OCI-LY3 (cell line): Measurements from ENCODE around the gene WDR26.
"Not testable (repeated sequence)": the region's sequence is repeated elsewhere in the genome, so short reads cannot be mapped to it uniquely, and the experiment has no call there.

ENCODE experiments used
- H2AFZ ChIP-seq: fragments of 200-600, 300-600 bp; shearing (Covaris generic); 2 replicates; pipeline ENCODE4 v1.6.0; 2014; ENCODE audit warnings: antibody characterized with exemption, low read depth, low read length
- H3K27ac ChIP-seq: fragments of 200-600, 300-600 bp; sonication (generic); 2 replicates; pipeline ENCODE4 v1.5.1; 2014; ENCODE audit warnings: mild to moderate bottlenecking, low read length, moderate library complexity, mixed read lengths
- H3K27me3 ChIP-seq: fragments of 200-600, 300-600 bp; sonication (generic); 2 replicates; pipeline ENCODE4 v1.6.1; 2014; ENCODE audit warnings: low read depth, low read length, mixed read lengths
- H3K36me3 ChIP-seq: fragments of 200-600, 300-600 bp; sonication (generic); replicated peaks from 2 replicates; pipeline ENCODE3; 2014; ENCODE audit warnings: low read depth, low read length, mixed read lengths
- H3K4me1 ChIP-seq: fragments of 300-600, 200-600 bp; sonication (generic); 2 replicates; pipeline ENCODE4 v1.6.1; 2014; ENCODE audit warnings: low read length, mixed read lengths
- H3K4me2 ChIP-seq: fragments of 200-600, 300-600 bp; sonication (generic); 2 replicates; pipeline ENCODE4 v1.6.1; 2014; ENCODE audit warnings: low read length, mixed read lengths
- H3K4me3 ChIP-seq: fragments of 300-600, 200-600 bp; sonication (generic); 2 replicates; pipeline ENCODE4 v1.5.1; 2014; ENCODE audit warnings: antibody characterized with exemption, mild to moderate bottlenecking, low read length, moderate library complexity
- H3K79me2 ChIP-seq: fragments of 300-600, 200-600 bp; shearing (Covaris generic); 2 replicates; pipeline ENCODE4 v1.6.1; 2014; ENCODE audit warnings: mild to moderate bottlenecking, low read length, mixed read lengths
- H3K9ac ChIP-seq: fragments of 300-600, 200-600 bp; shearing (Covaris generic); 2 replicates; pipeline ENCODE4 v1.6.0; 2014; ENCODE audit warnings: mild to moderate bottlenecking, low read length, moderate library complexity
- H3K9me3 ChIP-seq: fragments of 200-600, 300-600 bp; shearing (Covaris generic); 2 replicates; pipeline ENCODE4 v1.6.1; 2014; ENCODE audit warnings: low read length, mixed read lengths; ENCODE audit not compliant: insufficient read depth
- H4K20me1 ChIP-seq: fragments of 200-600, 300-600 bp; sonication (generic); 2 replicates; pipeline ENCODE4 v1.6.1; 2016; ENCODE audit warnings: low read length, mixed read lengths; ENCODE audit not compliant: insufficient read depth
- EZH2phosphoT487 ChIP-seq: fragments of 200-600 bp; shearing (Covaris generic); IDR thresholded peaks from 2 replicates; pipeline ENCODE4 v1.6.1; 2018; ENCODE audit warnings: antibody characterized with exemption, mixed run types, low read depth
- TF ChIP-seq, protein P1 (sequence below): fragments of 200-600, 300-600 bp; sonication (generic); IDR thresholded peaks from 2 replicates; pipeline ENCODE4 v1.5.1; 2014; ENCODE audit warnings: antibody characterized with exemption, low read length, low read depth

Gene WDR26

DNA sequence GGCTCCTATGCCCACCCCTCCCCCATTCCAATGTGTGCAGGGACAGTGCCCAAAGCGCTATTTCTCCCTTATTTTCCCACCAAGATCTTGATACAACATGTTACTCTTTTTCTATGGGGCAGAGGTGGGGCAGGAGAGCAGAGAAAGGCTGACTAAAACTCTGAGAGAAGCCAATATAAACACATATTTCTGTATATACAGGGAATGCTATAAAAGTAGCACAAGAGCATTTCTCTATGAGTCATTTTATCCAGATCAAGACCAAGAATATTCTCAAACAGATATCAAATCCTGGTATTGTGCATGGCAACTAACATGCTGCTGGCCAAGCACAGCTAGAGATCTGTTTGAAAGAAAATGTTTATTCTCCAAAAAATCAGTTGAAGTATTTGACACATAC, 7.3 kb downstream of the WDR26 start:
- Histone ChIP-seq H3K79me2 (peaks cover 62% of the 10 kb centered on the region), H4K20me1 (peaks cover 26% of the 10 kb centered on the region)

DNA sequence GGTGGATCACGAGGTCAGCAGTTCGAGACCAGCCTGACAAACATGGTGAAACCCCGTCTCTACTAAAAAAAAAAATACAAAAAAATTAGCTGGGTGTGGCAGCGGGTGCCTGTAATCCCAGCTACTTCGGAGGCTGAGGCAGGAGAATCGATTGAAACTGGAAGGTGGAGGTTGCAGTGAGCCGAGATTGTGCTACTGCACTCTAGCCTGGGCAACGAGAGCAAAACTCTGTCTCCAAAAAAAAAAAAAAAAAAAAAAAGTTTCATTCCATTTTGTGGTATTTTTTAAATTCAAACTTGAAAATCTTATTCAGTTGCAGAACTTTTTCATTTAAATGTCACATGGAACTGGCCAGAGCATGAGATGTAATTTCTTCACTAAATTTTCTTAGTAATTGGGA, 7.7 kb downstream of the WDR26 start:
- H3K4me2 ChIP-seq, H3K4me3 ChIP-seq, H3K27ac ChIP-seq, H3K9me3 ChIP-seq, H3K27me3 ChIP-seq, H3K9ac ChIP-seq, H2AFZ ChIP-seq: not testable (repeated sequence)
- H3K4me1 ChIP-seq: peaks cover 20% of the 10 kb centered on the region
- peaks cover 57% of the 10 kb centered on the region for H3K79me2 ChIP-seq
- peaks cover 21% of the 10 kb centered on the region for H4K20me1 ChIP-seq
- H3K36me3 ChIP-seq: peaks cover 62% of the 10 kb centered on the region

More for the DNA sequence above, 7.3 kb downstream of the WDR26 start:
- no peak overlapping the region for H3K9ac ChIP-seq
- no peaks in the 10 kb centered on the region for H3K9me3 ChIP-seq
- H3K4me1 ChIP-seq: peaks cover 25% of the 10 kb centered on the region
- no peaks in the 10 kb centered on the region for H3K27me3 ChIP-seq
- peaks cover 63% of the 10 kb centered on the region for H3K36me3 ChIP-seq
- no peak for TF ChIP-seq EZH2phosphoT487
- TF ChIP-seq, protein P1, sequence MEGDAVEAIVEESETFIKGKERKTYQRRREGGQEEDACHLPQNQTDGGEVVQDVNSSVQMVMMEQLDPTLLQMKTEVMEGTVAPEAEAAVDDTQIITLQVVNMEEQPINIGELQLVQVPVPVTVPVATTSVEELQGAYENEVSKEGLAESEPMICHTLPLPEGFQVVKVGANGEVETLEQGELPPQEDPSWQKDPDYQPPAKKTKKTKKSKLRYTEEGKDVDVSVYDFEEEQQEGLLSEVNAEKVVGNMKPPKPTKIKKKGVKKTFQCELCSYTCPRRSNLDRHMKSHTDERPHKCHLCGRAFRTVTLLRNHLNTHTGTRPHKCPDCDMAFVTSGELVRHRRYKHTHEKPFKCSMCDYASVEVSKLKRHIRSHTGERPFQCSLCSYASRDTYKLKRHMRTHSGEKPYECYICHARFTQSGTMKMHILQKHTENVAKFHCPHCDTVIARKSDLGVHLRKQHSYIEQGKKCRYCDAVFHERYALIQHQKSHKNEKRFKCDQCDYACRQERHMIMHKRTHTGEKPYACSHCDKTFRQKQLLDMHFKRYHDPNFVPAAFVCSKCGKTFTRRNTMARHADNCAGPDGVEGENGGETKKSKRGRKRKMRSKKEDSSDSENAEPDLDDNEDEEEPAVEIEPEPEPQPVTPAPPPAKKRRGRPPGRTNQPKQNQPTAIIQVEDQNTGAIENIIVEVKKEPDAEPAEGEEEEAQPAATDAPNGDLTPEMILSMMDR: no peak
- H3K4me2 ChIP-seq: no peak overlapping the region
- H2AFZ ChIP-seq: no peak overlapping the region
- H3K4me3 ChIP-seq: no peak overlapping the region
- no peak overlapping the region for H3K27ac ChIP-seq

DNA sequence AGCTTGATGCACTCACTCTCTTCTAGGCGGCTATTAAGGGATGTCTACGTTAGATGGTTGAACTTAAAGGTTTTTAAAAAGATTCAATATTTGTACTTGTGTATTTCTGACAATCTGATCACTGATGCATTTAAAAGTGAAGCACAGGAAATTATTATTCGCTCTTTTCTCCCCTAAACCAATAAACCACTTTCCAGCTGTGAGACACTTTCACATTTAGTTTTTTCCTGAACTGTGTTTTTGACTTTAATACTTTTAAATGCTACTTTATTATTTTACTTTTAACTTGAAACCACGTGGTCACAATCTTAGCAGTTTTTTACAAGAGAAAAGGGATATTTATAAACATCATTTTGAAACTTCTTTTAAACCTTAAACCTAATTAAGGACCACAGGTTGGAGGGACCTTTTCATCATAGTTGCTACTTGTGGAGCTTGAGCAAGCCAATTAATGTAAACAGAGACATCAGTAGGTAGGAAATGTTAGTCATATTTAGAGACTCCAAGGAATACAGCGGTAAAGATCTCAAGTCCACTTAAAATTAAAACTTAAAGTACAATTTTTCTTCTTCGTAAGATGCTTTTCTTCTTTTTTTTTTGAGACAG, 9.2 kb downstream of the WDR26 start:
- no peak overlapping the region for H2AFZ ChIP-seq
- peaks cover 6% of the 10 kb centered on the region for H3K4me1 ChIP-seq
- TF ChIP-seq EZH2phosphoT487: no peak
- TF ChIP-seq, protein P1: no peak
- H4K20me1 ChIP-seq: peaks cover 9% of the 10 kb centered on the region; the same call in 1 of the 2 replicates
- H3K79me2 ChIP-seq: peaks cover 43% of the 10 kb centered on the region
- no peak overlapping the region for H3K4me3 ChIP-seq
- no peaks in the 10 kb centered on the region for H3K27me3 ChIP-seq
- peaks cover 67% of the 10 kb centered on the region for H3K36me3 ChIP-seq
- no peak overlapping the region for H3K27ac ChIP-seq
- no peaks in the 10 kb centered on the region for H3K9me3 ChIP-seq
- no peak overlapping the region for H3K9ac ChIP-seq
- no peak overlapping the region for H3K4me2 ChIP-seq

DNA sequence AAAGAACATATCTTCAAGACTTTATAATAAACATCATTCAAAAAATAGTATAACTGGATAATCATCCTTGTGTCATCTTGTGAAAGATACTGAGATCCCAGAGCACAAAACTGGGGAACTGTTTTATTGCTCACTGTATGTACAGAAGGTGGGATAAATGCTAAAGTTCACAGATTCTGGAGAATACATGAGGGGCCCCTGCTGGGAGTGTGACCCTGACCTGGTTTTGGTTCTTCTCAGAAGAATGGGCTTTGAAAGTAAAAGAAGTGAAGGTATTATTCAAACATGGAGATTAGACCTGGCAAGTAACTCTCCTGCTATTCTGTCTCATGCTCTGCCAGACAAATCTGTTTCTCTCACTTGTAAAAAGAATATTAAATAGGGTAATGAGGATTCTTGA, 14.5 kb downstream of the WDR26 start:
- H3K9ac ChIP-seq: no peak overlapping the region
- peaks cover 11% of the 10 kb centered on the region; the same call in 1 of the 2 replicates for H4K20me1 ChIP-seq
- no peak overlapping the region for H3K4me3 ChIP-seq
- H3K27ac ChIP-seq: no peak overlapping the region
- no peak for TF ChIP-seq EZH2phosphoT487
- TF ChIP-seq, protein P1: no peak
- H3K27me3 ChIP-seq: no peaks in the 10 kb centered on the region
- no peaks in the 10 kb centered on the region for H3K9me3 ChIP-seq
- H3K4me2 ChIP-seq: no peak overlapping the region
- no peaks in the 10 kb centered on the region for H3K4me1 ChIP-seq
- H2AFZ ChIP-seq: no peak overlapping the region
- H3K36me3 ChIP-seq: peaks cover 87% of the 10 kb centered on the region
- peaks cover 2% of the 10 kb centered on the region; the same call in 1 of the 2 replicates for H3K79me2 ChIP-seq
